HG02571 (cell line): Measurements from ENCODE around the gene MED22.
"Not testable (repeated sequence)": the region's sequence is repeated elsewhere in the genome, so short reads cannot be mapped to it uniquely, and the experiment has no call there.

Experiments
- ATAC-seq: cut with Tn5 transposase; IDR thresholded peaks from one replicate; pipeline ENCODE4 v1.9.1; 2021; ENCODE audit warnings: mild to moderate bottlenecking, moderate library complexity; ENCODE audit not compliant: unreplicated experiment

MED22 gene

DNA sequence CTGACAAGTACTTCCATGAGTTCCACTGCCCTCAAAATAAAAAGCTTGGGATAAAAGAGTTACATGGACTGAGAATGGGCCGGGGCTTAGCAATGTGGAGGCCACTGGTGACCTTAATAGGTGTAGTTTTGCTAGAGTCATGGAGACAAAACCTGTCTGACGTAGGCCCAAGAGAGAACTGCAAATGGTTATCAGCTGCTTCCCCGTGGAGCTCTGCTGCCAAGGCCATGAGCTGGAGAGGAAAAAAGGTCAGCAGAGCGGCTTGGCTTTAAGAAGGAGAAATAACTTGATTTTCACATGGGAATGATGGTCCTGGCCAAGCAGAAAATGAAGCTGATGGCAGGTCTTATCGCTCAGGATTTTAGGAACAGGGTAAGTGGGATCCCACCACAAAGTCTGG, 8.3 kb downstream of the MED22 start:
- no peak for ATAC-seq

DNA sequence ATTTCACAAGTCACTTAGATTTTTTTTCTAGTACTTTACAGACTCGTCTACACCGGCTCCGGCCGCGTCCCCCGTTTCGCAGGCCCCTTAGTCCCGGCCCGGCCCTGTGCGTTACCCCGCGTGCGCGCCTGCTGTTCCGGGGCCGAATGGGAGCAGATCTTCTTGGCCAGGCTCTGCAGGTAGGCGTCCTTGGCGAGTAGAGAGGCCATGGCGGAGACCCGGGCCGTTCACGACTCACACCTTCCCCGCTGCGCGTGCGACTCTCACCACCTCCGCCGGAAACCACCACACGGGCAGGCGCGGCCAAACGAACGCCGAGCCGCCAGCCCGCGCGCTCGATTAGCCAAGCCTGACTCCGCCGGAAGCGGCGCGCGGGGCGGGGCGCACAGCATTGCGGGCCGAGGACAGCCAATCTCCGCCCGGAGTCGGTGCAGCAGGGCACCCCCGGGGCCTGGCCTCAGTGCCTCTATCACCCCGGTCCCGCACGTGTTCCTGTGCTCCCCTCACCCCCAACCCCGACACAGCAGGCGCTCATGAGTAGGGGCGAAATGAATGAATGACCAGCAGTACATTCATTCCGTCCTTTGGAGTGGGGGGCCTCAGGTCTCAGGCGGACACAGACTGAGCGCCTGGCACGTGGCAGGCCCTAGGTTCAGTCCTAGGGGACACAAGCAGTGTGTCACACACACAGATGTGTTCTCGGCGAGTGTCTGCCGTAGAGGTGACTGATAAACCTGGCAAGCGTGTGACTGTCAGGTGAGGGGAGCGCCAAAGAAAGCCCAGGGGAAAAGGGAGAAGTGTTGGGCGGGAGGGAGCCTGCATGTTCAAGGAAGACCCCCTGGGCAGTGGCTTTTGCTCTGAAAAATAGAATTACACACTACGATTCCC, 11.8 kb downstream of the MED22 start, which contains the start of gene SURF6:
SURF6 (minus strand) TSS at position 265 of the 888 bp plus-strand sequence; CDS start at position 209, 56 bp downstream.
- ATAC-seq: peak; percentile 78

DNA sequence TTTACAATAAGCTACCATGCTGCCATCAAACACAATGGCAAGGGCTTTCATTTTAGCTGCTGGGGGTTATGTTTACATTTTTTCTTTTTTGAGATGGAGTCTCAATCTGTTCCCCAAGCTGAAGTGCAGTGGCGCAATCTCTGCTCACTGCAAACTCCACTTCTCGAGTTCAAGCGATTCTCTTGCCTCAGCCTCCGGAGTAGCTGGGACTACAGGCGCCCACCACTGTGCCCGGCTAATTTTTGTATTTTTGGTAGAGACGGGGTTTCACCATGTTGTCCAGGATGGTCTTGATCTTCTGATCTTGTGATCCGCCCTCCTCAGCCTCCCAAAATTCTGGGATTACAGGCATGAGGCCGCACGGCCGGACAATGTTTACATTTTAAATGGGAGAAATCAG, 13.0 kb downstream of the MED22 start:
- ATAC-seq: not testable (repeated sequence)

DNA sequence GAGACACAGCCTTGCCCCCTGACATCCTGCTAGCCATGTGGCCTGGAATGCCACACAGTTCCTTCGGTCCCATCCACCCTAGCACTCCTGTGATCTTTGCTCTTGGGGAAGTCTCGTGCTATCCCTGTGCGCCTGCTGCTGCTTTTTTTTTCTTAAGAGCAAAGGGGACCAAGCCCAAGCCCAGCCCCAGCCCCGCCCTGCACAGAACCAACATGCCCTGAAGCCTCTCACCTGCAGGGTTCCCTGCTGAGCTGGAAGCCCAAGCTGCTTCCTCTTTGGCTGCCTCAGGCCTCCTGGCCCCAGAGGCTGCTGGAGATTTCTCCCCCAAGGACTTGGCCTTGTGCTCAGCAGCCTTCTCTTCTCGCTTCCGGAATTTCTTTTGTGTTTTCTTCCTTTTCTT, 13.8 kb downstream of the MED22 start:
- ATAC-seq: no peak

DNA sequence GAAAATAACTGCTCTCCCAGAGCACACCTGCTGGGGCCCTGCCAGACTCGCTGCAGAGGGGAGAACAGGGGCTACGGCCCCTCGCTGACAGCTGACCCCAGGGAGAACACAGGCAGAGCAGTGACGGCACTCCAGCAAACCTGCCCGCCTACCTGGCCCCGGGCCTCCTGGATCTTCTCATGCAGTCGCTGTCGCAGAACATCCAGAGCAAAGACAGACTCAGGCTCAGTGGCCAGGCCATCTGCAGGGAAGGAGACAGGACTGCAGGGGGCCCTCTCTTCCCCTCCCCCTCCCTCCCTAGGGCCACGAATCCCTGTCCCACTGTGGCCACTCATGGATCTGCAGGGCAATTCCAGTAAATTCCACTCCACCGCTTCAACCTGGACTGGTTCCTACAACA, 14.4 kb downstream of the MED22 start:
- ATAC-seq: no peak

DNA sequence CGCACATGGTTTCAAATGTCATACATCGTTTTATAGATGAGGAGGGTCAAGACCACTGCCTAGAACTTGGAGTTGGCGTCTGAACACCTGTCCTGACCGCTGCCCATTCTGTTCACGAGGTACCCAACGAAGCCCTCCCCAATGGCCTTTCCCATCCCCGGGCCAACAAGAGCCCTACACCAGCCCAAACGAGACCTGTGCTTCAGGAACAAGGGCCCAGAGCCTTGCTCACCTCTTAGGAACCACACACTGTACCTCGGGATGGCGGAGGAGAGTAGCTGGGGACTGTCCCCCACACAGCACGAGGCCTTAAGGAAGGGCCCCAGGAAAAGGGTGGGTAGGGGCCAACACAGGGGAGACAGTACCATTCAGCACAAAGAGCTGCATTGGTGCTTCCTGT, 14.9 kb downstream of the MED22 start:
- ATAC-seq: no peak

DNA sequence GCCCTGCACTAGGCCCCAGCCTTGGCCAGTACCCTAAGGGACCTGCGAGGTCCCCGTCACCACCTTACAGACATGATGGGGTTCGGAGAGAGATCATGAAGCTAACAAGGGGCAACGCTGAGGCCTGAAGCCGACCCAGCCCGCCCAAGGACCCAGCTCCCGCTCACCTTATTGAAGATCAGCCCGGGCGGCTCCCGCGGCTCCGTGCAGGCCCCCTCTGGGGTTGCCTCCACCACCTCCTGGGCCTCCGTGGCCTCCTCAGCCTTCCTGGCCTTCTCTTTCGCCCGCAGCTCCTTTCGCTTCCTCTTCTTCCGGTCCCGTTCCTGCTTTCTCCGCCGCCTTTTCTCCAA, 15.6 kb downstream of the MED22 start:
- no peak for ATAC-seq

DNA sequence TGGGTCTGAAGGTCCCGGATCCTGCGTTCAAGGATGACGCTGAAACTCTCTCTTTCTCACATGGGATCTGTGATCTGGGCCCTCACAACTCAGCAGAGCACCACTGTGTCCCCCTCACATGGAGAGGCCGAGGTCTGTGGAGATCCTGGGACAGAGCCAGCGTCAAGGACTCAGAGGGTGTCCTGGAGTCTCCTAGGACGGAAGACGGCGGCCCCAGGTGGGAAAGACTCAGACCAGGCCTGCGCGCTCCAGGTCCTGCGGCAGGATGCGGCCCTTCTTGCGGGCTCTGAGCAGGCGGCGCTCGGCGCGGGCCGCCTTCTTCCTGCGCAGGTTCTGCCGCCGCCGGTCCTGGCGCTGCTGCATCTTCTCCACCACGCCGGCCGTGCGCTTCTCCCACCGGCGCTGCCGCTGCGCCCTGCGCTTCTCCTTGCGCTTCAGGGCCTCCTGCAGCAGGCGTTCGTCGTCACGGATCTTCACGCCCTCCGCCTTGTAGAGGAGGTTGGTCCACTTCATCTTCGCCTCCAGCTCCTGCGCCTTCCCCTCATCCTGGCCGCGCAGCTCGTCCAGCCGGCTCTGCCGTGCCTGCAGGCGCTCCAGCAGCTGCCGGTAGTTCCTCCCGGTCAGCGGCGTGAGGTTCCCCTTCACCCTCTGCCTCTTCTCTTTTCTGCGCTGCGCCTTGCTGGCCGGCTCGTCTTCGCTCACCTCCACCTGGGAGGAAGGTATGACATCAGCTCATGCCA, 16.1 kb downstream of the MED22 start:
- ATAC-seq: no peak

DNA sequence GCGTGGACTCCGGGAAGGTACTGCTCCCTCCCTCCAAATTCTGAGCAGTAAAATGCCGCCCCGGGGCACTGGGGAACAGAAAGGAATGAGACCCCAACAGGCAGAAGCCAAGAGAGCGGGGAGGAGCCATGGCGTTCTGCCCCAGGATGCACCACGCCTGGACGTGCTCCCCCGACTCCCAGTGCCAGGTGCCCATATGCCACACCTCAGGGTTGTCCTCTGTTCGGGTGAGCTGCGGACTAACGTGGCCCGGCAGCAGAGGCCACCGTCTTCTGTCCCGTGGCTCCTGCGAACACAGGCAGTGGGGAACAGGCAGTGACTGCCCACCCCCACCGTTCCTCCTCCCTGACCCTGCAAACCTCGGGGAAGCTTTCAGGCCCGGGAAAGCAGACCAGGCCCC, 16.7 kb downstream of the MED22 start:
- no peak for ATAC-seq

DNA sequence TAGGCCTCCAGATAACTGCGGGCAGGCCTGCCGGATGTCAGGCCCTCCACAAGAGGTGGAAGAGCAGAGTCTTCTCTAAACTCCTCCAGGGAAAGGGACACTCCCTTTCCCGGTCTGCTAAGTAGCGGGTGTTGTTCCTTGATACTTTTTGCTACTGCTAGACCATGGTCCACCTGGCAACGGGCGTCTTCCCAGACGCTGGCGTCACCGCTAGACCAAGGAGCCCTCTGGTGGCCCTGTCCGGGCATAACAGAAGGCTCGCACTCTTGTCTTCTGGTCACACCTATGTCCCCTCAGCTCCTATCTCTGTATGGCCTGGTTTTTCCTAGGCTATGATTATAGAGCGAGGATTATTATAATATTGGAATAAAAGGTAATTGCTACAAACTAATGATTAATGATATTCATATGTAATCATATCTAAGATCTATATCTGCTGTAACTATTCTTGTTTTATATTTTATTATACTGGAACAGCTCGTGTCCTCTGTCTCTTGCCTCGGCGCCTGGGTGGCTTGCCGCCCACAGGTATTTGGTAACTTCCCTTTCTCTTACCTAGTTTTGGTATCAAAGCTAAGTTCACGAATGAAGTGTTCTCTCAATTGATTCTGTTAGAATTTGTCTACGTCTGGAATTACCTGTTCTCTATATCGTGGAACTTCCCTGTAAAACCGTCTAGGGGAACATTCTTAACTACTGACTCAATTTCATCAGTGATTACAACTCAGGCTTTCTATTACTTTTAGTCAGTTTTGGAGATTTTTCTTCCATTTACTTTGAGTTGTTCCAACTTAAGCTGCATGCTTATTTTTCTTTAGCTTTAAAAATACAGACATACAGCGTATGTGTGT, 18.4 kb downstream of the MED22 start:
- ATAC-seq: not testable (repeated sequence)

DNA sequence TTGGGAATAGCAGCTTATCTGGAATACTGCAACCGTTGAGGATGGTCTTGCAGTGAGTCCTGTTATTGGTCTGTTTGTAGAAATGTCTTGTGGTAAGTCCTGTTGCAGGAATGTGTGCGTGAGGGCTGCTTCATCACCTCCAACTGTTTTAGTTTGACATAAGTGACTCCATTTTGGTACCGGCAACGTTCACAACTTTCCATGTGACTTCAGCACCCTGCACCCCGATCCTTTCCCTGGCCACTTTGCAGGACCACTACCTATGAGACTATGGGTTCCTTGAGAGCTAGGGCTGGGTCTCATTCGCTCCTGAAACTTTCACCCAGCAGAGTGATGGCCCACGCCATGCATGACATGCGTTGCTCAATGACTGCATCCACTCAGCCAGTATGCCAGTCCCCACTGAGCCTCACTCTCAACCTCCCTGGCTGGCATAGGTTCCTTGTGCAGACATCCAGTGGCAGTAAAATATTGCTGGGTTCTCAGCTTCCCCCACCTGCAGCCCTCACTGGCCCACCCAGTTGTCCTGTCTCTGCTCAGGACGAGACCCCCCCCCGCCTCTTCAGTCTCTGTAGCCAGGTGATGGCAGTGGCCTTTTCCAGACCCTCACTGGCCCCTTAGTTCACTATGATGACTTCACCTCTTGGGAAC, 20.0 kb downstream of the MED22 start:
- ATAC-seq: no peak

DNA sequence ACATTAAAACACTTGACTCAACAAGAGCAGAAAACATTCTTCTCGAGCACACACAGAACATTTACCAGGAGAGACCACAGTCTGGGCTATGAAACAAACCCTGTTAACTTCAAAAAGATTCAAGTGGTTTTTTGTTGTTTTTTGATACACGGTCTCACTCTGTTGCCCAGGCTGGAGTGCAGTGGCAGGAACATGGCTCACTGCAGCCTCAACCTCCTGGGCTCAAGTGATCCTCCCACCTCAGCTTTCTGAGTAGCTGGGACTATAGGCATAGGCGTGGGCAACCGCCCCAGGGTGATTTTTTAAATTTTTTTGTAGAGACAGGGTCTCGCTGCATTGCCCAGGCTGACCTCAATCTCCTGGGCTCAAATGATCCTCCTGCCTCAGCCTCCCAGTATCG, 20.9 kb downstream of the MED22 start:
- ATAC-seq: not testable (repeated sequence)

DNA sequence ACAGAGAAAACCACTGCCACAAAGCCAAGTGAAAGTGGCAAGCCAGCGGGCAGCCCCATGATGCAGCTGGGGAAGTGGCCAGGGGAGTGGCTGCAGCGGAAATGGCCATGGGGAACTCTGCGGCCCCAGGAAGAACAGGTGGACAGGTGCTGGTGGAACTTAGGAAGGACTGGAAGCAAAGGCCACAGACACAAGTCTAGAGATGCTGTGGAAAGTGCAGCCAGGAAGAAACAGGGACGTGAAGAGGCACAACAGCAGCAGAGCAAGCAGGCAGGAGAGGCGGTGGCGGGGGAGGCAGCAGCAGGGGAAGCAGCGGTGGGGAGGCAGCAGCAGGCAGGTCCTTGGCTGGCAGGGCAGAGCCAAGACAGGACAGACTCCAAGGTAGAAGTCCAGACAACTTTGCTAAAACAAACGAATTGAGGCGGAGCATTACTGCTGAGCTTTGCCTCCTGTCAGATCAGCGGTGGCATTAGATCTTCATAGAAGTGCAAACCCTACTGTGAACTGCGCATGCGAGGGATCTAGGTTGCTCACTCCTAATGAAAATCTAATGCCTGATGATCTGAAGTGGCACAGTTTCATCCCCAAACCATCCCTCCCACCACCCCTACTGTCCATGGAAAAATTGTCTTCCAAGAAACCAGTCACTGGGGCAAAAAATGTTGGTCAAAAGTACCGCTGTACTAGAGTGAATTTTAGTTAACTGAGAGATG, 23.8 kb downstream of the MED22 start:
- ATAC-seq: no peak

DNA sequence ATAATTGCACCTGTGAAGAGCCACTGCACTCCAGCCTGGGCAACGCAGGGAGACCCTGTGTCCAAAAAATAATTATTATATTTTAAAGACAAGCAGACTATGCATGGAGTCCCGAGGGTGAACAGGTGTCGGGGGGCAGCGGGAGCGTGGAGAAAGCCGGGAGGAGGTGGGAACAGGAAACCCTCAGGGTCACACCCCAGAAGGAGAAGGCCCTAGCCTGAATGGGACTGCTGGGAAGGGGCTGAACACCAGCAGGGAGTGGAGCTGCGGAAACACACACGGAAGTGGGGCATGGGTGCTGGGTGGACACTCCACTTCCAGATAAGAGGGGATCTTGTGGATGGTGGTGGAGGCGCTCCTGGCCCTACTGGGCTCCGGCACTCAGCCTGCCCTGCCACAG, 24.7 kb downstream of the MED22 start:
- no peak for ATAC-seq

DNA sequence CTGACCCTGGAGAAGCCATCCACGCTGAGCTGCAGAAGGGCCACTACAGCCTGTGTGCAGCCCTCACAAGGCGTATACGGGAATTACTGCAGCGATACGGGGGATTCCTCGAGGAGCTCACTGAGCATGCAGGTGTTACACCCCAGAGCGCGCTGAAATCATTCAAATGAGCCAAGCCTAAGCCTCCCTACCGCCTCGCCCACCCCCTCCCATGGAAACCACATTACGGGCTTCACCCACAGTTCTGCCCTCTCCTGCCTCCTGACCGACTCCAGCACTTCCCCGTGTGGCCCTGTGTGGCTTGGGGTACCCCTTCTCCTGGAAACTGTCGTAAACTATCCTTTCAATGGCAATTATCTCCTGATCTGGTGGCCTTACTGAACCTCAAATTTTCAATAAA, 25.2 kb downstream of the MED22 start:
- no peak for ATAC-seq

DNA sequence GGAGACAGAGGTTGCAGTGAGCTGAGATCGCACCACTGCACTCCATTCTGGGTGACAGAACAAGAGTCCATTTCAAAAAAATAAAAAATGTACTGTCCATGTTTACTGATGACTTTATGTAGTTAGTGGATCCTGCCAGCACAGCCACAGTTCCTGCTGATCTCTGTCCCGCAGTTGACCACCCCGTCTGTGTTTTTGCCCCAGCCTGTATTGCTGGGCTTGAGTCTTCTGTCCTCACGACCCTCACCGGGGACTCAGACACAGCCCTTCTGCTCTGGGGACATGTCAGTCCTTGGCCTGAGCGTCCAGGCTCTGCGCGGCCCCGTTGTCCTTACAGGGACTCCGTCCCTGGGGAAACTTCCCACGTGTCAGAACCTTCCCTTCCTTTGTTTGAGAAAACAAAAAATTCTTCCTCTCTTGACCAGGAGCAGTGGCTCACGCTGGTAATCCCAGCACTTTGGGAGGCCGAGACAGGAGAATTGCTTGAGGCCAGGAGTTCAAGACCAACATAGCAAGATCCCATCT, 26.5 kb downstream of the MED22 start:
- ATAC-seq: no peak

DNA sequence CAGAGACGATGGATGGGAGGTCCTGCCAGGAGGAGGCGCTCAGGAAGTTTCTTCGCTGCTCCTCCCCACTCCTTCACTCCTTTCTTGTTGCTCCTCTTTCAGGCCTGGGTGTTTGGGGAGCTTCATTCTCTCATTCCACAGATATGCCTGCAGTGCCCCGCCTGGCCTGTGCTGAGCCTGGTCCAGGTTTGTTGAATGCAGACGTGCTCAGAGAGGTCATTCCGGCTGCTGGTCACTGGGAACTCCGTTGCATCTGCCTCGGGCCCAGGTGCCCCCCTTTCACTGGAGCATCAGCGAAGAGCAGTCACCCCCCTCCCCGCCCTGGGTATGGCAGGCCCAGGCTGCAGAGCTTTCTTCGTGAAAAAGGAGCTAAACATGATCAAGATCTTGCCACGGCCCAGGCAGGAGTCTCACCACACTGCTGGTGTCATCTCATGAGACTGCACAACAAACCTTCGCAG, 27.5 kb downstream of the MED22 start:
- ATAC-seq: no peak

DNA sequence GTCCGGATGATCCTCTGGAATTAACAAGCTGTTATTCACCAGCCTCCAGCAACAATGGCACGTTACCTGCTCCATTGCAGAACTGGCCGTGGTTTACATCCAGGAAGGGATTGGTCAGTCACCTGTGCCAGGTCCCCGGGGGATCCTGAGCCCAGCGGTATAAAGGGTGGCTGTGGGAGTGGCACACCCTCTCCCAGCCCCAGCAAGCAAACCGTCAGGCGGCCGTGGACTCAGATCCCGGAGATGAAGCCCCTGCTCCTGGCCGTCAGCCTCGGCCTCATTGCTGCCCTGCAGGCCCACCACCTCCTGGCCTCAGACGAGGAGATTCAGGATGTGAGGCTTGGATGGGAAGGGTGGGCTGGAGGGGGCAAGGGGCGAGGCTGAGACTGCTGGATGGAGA, 30.4 kb downstream of the MED22 start:
- ATAC-seq: not testable (repeated sequence)

DNA sequence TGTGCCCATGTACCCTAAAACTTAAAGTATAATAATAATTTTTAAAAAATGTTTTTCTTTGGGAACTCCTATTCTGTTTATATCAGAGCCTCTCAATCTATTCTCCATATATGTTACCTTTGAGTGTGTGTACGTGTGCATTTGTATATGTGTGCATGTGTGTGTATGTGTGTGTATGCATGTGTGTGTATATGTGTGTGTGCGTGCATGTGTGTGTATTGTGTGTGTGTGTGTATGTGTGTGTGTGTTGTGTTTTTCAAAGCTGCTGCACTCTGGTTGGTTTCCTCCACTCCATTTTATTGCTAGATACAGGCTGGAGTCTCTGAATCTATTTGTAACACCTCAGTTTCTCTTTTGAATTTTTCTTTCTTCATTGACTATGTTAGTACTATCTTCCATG, 31.9 kb downstream of the MED22 start:
- no peak for ATAC-seq

DNA sequence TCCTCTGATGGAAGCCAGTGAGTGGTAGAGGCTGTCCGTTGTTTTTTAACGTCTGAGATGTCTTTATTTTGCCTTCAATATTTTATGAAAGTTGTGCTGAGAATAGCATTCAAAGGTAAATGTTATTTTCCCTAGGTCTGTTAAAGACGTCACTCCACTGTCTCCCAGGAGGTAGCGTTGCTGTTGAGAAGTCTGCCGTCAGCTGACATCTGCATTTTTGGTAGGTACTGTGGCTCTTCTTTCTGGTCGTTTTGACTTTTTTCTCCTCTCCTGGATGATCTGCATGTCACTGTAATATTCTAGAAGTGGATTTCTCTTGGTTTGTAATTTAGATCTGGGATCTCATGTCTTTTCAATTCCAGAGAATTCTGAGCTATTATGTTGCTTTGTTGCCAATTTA, 38.3 kb downstream of the MED22 start:
- ATAC-seq: no peak
